Activated T-cell treated with anti-CD3 and anti-CD28 coated beads for 48 hours (primary cell): ENCODE results near the gene RFK.
"Not testable (repeated sequence)": the region's sequence is repeated elsewhere in the genome, so short reads cannot be mapped to it uniquely, and the experiment has no call there.

Source experiments
- DNase-seq: peaks from one replicate; pipeline ENCODE4 v3.0.0-alpha.2; 2020; ENCODE audit warnings: low read depth

The RFK gene

DNA sequence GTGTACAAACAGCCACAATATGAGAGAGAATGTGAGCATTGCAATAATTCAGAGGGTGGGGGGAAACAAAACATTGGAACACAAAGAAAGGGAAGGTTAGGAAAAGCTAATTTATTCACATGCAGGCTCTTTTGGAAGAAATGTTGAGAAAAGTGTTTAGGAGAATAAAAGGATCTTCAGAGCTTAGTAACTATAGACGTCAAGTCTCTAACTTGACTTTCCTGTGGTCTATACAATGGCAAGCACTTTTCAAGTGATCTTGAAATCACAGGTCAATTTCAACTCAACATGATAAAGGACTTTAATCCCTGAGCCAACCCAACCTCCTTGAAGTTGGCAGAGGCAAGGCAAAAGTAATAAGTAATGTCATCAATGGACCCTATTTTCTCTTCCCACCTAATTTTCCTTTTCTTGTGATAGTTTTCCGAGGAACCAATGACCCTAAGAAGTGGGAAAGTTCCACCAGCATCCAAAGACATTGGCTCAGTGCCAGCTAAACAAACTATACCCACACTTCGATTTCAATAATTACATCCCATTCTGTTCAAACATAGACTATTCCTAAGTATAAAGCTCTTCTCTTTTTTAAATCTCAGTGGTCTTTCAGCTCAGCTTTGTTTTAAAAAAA is 23.7 kb downstream of the RFK start:
- no peak for DNase-seq

DNA sequence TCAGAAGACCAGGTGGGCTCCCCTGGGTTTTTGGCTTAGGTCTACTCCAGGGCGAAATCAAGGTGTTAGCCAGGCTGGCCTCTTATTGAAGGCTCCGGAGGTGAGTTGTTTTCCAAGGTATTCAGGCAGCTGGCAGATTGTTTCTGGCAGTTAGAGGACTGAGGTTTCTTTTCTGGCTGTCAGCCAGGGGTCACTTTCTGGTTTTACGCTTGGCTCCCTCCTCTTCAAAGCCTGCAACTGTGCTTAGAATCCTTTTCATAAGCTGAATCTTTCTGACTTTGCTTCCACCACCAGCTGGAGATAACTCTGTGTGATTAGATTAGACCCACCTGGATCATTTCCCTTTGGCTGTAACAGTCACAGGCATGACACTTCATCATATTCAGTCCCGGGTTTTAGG is 24.6 kb downstream of the RFK start:
- DNase-seq = no peak

DNA sequence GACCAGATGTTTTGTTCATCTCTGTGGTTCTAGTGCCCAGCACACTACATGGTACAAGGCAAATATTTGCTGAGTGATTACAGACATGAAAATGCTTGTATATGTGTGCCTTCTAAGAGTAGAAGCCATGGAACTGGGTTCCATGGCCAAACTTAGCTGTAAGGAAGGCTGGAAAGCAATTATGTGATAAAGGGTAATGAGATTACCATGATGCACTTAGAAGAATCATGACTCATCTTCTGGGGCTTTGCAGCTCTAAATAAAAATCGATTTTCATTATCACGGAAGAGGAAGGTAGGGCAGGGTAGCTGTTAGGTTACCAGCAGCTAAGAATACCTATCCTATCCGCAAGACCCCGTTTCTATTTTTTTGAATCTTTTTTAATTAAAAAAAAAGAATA is 28.0 kb downstream of the RFK start:
- no peak for DNase-seq

DNA sequence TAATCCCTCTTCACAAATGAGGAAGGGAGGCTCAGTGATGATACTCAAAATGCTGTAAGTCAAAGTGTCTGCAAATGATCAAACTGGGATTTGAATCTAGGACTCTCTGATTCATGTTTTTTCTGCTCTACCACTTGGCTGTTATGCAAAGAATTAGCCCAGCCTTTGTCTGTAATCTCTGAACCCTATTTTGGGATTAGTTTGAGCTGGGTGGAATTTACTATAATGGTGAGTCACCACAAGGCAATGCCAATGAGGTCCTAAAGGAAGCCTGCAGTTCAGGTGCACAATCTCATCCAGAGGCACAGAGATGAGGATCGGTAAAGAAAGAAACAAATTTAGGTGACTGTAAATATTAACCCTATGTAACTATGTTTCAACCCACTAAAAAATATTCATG is 29.2 kb downstream of the RFK start:
- no peak for DNase-seq

DNA sequence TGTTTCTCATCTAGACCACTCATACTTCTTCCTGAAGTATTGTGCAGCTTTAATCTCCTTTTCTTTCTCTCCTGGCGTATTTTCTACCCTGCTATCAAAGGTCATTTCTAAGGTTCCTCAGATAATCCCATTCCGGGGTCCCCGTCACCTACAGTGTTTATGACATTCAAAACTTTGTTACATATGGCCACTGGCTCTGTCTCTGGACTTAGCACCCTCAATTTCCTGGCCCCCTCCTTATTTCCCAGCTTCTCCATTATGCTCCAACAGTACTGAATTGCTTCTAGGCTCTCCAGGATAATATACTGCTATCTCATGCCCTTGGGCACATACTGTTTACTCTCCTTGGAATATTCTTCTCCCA is 31.2 kb downstream of the RFK start:
- DNase-seq = no peak

DNA sequence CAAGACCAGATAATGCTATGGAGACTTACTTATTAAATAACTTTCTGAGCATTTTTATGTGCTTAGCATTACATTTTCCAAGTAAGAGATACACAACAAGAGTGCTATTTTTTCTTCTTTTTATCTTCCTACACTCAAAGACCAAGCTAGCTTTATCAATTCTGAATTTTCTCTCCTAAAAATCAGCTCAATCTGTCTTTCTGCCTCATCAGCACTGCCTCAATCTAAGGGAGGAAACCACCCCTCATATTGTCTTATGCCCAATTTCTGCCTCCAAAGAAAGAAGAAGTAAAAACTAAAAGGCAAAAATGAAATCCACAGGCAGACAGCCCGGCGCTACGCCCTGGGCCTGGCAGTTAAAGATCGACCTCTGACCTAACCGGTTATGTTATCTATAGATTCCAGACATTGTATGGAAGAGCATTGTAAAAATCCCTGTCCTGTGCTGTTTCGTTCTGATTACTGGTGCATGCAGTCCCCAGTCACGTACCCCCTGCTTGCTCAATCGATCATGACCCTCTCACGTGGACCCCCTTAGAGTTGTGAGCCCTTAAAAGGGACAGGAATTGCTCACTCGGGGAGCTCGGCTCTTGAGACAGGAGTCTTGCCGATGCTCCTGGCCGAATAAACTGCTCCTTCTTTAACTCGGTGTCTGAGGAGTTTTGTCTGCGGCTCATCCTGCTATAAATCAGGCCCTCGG is 31.7 kb downstream of the RFK start:
- DNase-seq = not testable (repeated sequence)

DNA sequence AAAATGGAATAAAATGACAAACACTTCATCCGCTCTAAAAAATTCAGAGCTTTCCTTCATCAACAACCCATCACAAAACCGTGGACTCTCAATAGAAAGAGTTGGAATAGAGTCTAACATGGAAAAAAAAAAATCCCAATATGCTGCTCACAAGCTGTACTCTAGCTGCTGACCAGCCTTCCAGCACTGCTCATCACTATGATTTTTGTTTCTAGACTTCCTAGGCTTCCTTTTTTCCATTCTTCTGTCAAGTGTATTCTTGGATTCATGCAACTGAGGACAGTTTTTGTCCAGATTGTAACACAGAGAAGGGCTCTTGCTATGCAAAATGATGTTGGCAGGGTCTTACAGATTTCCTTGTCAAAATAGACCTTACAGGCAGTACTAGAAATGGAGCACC is 34.5 kb downstream of the RFK start:
- no peak for DNase-seq

DNA sequence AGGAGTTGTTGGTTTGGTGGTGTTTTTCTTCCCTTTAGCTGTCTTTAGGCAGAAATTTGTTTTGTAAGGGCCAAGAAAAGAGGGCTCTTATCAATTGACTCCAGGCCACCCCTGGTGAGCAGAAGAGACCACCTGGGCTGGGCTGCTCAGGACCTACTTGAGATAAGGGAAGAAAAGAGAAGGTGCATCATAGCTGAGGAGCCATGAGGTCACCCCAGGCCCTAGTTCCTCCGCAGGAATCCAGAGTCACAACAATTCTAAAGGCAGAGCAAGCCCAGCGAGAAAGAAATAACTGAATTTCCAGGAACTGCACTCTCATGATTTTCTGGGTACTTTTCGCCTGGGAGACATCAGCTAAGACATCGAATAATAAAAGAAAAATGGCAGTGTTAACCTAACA is 34.9 kb downstream of the RFK start:
- DNase-seq = no peak

DNA sequence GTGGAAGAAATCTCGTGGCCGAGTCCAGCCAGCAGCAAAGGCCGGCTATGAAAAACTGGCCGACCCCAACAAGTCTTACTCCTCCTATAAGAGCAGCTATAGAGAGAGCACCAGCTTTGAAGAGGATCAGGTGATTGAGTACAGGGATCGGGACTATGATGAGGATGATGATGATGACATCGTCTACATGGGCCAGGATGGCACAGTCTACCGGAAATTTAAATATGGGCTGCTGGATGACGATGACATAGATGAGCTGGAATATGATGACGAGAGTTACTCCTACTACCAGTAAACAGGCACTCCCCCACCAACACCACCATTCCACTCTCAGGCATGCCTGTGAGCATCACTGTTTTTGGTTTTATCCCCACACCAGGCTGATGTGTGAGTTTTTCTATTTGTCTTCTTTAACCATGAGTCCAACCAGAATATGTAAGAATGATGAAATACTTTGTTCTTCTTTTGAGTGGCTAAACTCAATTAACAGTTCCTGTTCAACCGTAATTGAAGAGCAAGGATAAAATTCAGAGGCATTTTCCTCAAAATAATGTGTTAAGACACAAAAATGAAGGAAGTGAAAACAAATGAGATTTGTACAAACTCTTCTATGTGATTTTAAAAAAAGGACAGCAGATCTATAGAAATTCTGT is 35.5 kb downstream of the RFK start:
- DNase-seq = no peak

DNA sequence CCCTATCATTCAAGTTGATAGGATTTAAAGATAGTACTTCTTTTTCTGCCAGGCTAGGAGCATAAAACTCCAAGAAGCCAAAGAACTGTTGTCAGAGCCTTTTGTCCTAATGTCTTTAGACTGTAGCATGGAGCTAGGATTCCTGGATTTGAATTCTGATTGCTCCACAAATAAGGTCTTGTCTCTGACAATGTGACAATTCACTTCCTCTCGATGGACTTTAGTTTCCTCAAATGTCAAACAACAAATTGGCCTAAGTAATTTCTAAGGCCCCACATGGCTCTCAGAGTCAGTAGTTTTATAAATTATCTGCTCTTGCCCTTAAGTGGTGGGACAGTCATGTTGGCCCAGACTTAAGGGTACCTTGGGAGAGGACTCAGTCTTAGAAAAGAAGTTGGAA is 36.7 kb downstream of the RFK start:
- no peak for DNase-seq

DNA sequence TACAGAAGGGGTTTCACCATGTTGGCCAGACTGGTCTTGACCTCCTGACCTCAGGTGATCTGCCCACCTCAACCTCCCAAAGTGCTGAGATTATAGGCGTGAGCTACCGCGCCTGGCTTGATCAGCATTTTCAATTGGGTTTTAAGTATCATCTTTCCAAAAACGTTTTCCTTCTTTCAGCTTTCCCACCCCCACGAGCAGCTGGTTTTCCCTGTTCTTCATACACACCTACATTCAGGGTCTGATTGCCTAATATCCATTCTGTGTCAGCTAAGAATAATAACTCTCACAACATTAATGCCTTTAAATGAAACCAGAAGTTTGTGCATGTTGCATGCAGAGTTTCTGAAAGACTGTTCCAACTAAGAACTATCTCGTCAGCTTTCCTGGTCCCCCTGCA is 38.3 kb downstream of the RFK start:
- no peak for DNase-seq

DNA sequence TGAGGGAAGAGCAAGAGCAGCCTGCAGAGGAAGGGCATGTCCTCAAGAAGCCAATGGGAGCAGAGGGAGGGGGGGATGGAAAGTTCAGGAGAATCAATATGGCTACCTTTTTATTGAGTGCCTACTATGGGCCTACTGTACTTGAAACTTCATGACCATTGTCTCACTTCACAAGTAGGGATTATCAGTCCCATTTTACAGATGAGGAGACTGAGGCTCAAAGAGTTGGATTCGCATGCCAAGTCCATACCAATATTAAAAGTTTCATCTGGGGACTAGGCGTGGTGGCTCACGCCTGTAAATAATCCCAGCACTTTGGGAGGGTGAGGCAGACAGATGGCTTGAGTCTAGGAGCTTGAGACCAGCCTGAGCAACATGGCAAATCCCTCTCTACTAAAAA is 40.0 kb downstream of the RFK start:
- DNase-seq = no peak

DNA sequence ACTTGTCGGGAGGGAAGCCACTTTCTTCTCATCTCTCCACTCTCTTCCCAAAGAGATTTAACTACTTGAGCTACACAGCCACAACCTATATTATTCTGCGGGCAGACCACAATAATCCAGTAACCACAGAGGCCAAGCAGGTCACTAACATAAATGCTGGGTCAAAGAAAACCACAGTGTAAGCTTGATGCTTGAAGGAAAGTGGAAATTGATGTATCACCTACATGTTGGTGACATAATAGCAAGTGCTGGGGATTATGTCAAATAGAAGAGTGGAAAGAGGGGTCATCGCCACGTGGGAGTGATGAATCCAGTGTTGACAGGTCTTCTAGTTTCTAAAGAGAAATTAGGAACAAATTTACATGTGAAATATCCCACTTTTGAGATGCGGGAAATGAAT is 40.9 kb downstream of the RFK start:
- DNase-seq = no peak

DNA sequence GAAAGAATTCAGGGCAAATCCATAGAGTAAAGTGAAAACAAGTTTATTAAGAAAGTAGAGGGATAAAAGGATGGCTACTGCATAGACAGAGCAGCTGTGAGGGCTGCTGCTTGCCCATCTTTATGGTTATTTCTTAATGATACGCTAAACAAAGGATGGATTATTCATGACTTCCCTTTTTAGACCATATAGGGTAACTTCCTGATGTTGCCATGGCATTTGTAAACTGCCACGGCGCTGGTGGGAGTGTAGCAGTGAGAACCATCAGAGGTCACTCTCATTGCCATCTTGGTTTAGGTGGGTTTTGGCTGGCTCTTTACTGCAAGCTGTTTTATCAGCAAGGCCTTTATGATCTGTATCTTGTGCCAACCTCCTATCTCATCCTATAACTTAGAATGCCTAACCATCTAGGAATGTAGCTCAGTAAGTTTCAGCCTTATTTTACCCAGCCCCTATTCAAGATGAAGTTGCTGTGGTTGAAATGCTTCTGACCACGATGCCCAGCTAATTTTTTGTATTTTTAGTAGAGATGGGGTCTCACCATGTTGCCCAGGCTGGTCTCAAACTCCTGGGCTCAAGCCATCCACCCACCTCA is 42.1 kb downstream of the RFK start:
- DNase-seq = no peak

DNA sequence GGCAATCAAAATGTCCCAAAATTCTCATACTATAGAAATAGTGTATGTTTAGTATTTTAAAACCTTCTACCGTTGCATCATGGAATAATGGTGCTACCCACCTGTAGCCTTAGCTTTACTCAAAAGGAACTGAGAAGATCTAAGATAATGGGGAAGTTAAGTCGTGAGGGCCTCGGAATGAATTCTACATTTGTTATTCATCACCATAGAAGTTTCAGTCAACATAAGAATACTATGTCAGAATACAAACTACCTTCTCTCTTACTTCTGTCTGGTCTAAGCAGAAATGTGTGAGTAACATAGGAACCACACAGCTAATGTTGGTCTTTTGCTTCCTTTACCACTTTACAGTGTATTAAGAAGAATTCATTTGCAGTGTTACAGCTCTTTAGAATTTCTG is 43.2 kb downstream of the RFK start:
- no peak for DNase-seq

DNA sequence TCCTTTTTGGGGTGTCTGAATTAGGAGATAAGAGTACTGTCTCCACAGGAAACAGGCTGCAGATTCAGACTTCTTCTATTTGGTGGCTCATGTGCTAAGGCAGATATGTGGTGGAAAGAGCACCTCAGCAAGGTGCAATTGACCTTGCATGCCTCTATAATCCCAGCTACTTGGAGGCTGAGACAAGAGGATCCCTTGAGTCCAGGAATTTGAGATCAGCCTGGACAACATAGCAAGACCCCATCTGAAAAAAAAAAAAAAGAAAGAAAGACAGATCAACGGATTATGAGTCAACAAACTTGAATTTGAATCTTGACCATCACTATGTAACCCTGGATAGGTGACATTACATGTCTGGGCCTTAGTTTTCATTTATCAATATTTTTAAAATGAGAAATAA is 44.4 kb downstream of the RFK start:
- no peak for DNase-seq

DNA sequence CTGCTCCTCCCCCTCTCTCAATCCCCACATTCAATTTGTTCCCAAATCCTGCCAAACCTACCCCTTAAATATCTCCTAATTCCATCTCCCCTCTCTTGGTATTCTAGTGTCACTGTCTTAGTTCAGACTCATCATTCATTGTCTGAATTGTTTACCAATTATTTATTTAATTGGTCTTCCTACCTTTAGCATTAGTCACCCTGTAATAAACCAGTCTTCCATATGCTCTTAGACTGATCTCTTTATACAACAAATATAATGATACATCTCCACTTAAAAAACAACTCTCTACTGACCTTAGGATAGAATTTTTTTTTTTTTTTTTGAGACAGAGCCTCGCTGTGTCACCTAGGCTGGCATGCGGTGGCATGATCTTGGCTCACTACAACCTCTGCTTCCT is 51.4 kb downstream of the RFK start:
- DNase-seq = no peak

DNA sequence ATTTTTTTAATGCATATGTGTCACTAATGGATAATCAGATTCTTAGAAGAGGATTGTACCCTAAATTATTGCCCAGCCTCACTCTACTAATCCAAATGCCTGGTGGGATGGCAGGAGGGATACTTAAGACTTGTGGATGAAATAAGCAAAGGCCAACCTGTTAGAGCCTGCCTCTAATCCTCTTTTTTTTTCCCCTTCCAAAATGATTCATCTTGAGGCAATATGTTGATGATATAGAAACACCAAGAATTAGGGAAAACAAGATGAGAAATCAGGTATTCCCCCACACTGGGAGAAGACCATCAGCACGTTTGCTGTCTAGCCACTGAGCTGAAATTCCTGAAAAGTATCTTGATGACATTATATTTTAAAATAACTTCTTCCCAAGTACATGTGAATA is 52.0 kb downstream of the RFK start:
- no peak for DNase-seq

DNA sequence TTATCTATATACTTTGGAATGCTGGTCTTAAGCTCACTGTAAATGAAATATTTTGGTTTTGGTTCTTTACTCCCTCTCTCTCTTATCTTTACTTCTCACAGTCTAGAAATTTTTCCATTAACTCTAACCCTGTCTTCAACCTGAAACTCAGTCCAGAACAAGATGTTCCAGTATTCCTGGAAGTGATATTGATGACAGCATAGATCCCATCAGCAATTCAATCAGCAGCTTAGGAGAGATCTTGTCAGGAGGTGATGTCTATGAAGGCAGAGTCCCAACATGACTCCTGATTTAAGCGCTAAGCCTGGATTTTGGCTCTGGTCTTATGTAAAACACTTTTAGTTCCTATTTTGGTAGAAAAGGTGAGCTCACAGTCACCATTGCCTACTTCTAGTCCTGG is 52.6 kb downstream of the RFK start:
- DNase-seq = no peak

DNA sequence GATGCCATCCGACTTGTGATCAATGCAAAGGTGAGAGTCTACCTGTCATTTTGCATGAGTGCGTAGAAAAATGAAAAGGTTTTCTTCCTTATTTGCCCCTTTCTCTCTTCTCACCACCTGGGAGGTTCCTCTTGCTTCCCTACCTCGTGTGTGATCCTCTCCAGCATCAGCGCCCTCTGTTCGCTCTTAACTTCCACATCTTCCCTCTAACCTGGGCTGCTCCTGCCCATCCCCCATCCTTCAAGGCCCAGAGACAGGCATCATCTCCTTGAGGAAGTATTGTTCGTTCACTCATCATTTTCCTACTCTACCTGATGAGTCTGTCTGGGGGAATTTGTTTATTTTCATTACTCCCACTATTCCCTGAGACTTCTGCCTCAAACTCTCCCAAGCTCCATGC is 55.8 kb downstream of the RFK start:
- no peak for DNase-seq

DNA sequence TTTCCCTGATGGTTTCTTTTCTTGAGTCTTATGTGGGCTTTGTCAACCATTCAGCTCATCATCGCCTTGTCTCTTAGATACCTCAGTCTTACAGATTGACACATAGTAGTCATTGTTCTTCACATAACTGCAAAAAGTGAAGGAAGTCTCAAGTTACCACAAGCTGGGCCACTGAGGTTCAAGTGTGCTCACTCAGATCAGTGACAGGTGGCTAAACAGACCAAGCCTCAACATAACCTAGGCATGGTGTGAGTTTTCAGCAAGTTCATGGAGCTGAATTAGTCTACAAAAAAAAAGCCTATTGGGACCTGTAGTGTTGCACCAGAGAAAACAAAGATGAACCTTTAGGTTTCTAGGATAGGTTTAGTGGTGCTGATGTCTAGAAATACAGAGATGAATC is 58.2 kb downstream of the RFK start:
- DNase-seq = no peak
